ENCODE data around the gene TCF25.

GRCh38 chr16:89921702-89922476, 48.5 kb downstream of the TCF25 start:
- TF ChIP-seq EZH2 (IDR thresholded peaks at IDR 0.05; ENCODE audit: low read length, unreplicated experiment) (no peak), CTCF (conservative IDR thresholded peaks at IDR 0.05; ENCODE audit: low read depth, low read length) (no peak)

Data from PC-3 (cell line).